Measurements from ENCODE around the gene CISH.

The CISH gene

DNA sequence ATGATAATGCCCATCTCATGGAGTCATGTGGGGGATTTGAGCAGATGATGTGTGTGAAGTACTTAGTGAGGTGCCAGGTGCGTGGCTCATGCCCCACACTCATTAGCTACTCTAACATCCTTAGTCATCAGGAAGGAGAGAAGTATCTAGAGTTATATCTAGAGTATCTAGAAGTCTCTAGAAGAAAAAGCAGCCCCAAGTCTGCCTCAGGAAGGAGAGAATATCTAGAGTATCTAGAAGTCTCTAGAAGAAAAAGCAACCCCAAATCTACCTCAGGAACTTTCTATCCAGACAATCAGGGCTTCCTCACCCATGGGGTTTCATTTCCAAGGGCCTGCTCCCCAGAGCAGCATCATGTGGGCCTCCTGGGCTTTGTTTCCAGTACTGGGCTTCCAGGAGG is 38.4 kb upstream of the CISH start:
- no peak overlapping the region for H3K4me3 ChIP-seq (ENCODE audit: low read depth, low read length)
- no peak for DNase-seq (ENCODE audit: low read depth, low spot score)
- TF ChIP-seq, protein P1, sequence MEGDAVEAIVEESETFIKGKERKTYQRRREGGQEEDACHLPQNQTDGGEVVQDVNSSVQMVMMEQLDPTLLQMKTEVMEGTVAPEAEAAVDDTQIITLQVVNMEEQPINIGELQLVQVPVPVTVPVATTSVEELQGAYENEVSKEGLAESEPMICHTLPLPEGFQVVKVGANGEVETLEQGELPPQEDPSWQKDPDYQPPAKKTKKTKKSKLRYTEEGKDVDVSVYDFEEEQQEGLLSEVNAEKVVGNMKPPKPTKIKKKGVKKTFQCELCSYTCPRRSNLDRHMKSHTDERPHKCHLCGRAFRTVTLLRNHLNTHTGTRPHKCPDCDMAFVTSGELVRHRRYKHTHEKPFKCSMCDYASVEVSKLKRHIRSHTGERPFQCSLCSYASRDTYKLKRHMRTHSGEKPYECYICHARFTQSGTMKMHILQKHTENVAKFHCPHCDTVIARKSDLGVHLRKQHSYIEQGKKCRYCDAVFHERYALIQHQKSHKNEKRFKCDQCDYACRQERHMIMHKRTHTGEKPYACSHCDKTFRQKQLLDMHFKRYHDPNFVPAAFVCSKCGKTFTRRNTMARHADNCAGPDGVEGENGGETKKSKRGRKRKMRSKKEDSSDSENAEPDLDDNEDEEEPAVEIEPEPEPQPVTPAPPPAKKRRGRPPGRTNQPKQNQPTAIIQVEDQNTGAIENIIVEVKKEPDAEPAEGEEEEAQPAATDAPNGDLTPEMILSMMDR (IDR thresholded peaks at IDR 0.05; ENCODE audit: low read depth, low read length) = no peak
- in situ Hi-C loops (cut with HindIII; ENCODE audit: low sequenced_read_pairs) = no loop called here

DNA sequence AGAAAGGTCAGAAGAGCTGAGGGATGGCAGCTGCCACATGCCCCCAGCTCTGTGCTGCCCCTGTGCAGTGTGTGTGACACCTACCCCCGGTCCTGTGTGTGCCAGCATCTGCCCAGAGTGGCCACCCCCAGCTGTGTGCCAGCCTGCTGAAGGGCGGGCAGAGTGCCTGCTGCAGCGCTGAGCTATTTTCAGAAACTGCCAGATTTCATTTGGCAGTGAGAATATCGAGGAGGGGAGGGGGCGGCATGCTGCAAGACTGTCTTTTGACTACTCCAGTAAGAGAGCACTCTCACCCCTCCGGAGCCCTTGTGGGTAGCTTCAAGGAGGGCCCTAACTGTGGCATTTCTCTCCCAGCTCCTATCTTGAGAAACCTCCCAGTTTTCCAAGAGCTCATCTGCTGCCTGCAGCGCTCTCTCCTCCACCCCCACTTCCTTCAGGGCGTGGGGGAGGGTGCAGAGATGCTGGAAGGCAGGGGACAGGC is 37.9 kb upstream of the CISH start:
- in situ Hi-C loops (cut with HindIII; ENCODE audit: low sequenced_read_pairs) = no loop called here
- no peak overlapping the region for H3K4me3 ChIP-seq (ENCODE audit: low read depth, low read length)
- TF ChIP-seq, protein P1 (IDR thresholded peaks at IDR 0.05; ENCODE audit: low read depth, low read length) = no peak
- no peak for DNase-seq (ENCODE audit: low read depth, low spot score)

DNA sequence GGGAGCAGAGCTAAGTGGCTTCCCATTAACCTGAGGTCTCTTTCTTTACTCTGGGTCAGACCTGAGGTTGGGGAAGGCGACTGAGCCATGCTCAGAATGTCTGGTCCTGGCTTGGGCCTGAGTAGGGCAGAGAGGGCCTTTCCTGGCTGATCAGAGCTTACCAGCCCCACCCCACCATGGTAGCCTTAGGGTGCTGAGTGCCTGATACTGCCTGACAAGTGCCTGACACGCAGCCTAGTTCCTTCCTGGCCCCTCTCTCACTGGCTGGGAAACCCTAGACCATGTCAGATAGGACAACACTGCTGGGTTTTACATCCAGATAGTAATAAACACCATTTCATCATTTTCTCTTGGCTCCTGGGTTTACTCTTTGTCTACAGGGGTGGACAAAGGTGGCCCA is 37.4 kb upstream of the CISH start:
- TF ChIP-seq, protein P1 (IDR thresholded peaks at IDR 0.05; ENCODE audit: low read depth, low read length) = no peak
- in situ Hi-C loops (cut with HindIII; ENCODE audit: low sequenced_read_pairs) = no loop called here
- no peak for DNase-seq (ENCODE audit: low read depth, low spot score)
- H3K4me3 ChIP-seq (ENCODE audit: low read depth, low read length) = no peak overlapping the region

GRCh38 chr3:50648313-50648712 is 36.7 kb upstream of the CISH start:
- in situ Hi-C loops (cut with HindIII; ENCODE audit: low sequenced_read_pairs) = no loop called here
- no peak overlapping the region for H3K4me3 ChIP-seq (ENCODE audit: low read depth, low read length)

GRCh38 chr3:50645378-50645777 is 33.8 kb upstream of the CISH start:
- H3K4me3 ChIP-seq (ENCODE audit: low read depth, low read length) = no peak overlapping the region
- no peak for DNase-seq (ENCODE audit: low read depth, low spot score)
- TF ChIP-seq, protein P1 (IDR thresholded peaks at IDR 0.05; ENCODE audit: low read depth, low read length) = no peak
- in situ Hi-C loops (cut with HindIII; ENCODE audit: low sequenced_read_pairs) = no loop called here

More at GRCh38 chr3:50648313-50648712, 36.7 kb upstream of the CISH start:
- no peak for DNase-seq (ENCODE audit: low read depth, low spot score)
- TF ChIP-seq, protein P1 (IDR thresholded peaks at IDR 0.05; ENCODE audit: low read depth, low read length) = no peak

- H3K4me3 ChIP-seq (ENCODE audit: low read depth, low read length) = no peak overlapping the region
- DNase-seq (ENCODE audit: low read depth, low spot score) = no peak
- TF ChIP-seq, protein P1 (IDR thresholded peaks at IDR 0.05; ENCODE audit: low read depth, low read length) = no peak
- in situ Hi-C loops (cut with HindIII; ENCODE audit: low sequenced_read_pairs) = no loop called here
Measured at GRCh38 chr3:50644561-50644960, 33.0 kb upstream of the CISH start.

DNA sequence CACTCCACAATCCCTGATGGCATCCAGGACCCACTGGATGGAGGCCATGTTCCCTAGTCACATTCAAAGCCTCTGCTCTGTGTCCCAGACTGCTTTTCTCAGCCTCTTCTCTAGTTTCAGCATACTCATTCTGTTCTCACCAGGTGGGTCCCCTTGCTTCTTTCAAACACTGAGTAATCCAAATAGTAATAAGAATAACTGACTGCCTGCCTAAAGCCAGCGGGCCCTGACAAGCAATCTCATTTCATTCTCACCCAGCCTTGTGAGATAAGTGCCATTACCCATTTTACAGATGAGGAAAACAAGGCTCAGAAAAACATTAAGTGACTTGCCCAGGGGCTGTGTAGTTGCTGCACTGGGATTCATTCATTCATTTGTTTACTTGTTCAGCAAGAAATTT is 30.8 kb upstream of the CISH start:
- no peak for DNase-seq (ENCODE audit: low read depth, low spot score)
- in situ Hi-C loops (cut with HindIII; ENCODE audit: low sequenced_read_pairs) = no loop called here
- TF ChIP-seq, protein P1 (IDR thresholded peaks at IDR 0.05; ENCODE audit: low read depth, low read length) = no peak
- H3K4me3 ChIP-seq (ENCODE audit: low read depth, low read length) = no peak overlapping the region

Measured in astrocyte of the spinal cord (primary cell).